Measurements from ENCODE around the gene ANKH.
"Not testable (repeated sequence)": the region's sequence is repeated elsewhere in the genome, so short reads cannot be mapped to it uniquely, and the experiment has no call there.

The ANKH gene

DNA sequence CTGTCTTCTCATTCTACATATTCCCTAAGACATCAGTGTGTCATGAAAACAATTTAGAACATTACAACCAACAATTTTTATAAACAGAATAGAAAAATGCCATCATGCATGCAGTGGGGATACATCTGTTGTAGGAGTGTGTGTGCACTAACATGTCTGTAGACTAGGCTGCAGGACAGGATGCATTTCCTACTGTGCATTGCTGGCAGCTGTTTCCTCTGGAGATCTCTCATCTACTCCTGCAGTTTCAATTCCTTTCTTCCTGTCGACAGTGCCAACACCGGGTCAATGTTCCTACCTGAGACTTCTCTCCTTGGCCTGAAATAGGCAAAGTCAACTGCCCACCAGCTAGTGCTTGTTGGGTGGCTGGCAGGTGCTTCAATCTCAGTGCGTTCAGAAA lies 69.8 kb downstream of the ANKH start:
- ATAC-seq, result no peak
- no peak for TF ChIP-seq TCF4 (CRISPR knock-in tag; IDR thresholded peaks at IDR 0.05; ENCODE audit: borderline replicate concordance)
- TF ChIP-seq ZFP30 (CRISPR knock-in tag; IDR thresholded peaks at IDR 0.05), result no peak
- no peak for TF ChIP-seq RARB (CRISPR knock-in tag; IDR thresholded peaks at IDR 0.05)
- TF ChIP-seq, protein P1, sequence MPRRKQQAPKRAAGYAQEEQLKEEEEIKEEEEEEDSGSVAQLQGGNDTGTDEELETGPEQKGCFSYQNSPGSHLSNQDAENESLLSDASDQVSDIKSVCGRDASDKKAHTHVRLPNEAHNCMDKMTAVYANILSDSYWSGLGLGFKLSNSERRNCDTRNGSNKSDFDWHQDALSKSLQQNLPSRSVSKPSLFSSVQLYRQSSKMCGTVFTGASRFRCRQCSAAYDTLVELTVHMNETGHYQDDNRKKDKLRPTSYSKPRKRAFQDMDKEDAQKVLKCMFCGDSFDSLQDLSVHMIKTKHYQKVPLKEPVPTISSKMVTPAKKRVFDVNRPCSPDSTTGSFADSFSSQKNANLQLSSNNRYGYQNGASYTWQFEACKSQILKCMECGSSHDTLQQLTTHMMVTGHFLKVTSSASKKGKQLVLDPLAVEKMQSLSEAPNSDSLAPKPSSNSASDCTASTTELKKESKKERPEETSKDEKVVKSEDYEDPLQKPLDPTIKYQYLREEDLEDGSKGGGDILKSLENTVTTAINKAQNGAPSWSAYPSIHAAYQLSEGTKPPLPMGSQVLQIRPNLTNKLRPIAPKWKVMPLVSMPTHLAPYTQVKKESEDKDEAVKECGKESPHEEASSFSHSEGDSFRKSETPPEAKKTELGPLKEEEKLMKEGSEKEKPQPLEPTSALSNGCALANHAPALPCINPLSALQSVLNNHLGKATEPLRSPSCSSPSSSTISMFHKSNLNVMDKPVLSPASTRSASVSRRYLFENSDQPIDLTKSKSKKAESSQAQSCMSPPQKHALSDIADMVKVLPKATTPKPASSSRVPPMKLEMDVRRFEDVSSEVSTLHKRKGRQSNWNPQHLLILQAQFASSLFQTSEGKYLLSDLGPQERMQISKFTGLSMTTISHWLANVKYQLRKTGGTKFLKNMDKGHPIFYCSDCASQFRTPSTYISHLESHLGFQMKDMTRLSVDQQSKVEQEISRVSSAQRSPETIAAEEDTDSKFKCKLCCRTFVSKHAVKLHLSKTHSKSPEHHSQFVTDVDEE (CRISPR knock-in tag; IDR thresholded peaks at IDR 0.05), result no peak
- no peak for TF ChIP-seq ZNF70 (CRISPR knock-in tag; IDR thresholded peaks at IDR 0.05)
- TF ChIP-seq ZNF565 (CRISPR knock-in tag; conservative IDR thresholded peaks at IDR 0.05; ENCODE audit: low read depth), result no peak
- TF ChIP-seq GLIS3 (CRISPR knock-in tag; IDR thresholded peaks at IDR 0.05), result no peak
- TF ChIP-seq PATZ1 (CRISPR knock-in tag; IDR thresholded peaks at IDR 0.05; ENCODE audit: borderline replicate concordance), result no peak
- no peak for TF ChIP-seq ZNF8 (CRISPR knock-in tag; IDR thresholded peaks at IDR 0.05)
- TF ChIP-seq BACH2 (CRISPR knock-in tag; IDR thresholded peaks at IDR 0.05; ENCODE audit: borderline replicate concordance), result no peak
- TF ChIP-seq TOX (CRISPR knock-in tag; IDR thresholded peaks at IDR 0.05; ENCODE audit: borderline replicate concordance), result no peak
- TF ChIP-seq OSR1 (CRISPR knock-in tag; IDR thresholded peaks at IDR 0.05), result no peak
- TF ChIP-seq ISL1 (CRISPR knock-in tag; IDR thresholded peaks at IDR 0.05), result no peak
- TF ChIP-seq, protein P2, sequence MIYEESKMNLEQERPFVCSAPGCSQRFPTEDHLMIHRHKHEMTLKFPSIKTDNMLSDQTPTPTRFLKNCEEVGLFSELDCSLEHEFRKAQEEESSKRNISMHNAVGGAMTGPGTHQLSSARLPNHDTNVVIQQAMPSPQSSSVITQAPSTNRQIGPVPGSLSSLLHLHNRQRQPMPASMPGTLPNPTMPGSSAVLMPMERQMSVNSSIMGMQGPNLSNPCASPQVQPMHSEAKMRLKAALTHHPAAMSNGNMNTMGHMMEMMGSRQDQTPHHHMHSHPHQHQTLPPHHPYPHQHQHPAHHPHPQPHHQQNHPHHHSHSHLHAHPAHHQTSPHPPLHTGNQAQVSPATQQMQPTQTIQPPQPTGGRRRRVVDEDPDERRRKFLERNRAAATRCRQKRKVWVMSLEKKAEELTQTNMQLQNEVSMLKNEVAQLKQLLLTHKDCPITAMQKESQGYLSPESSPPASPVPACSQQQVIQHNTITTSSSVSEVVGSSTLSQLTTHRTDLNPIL (CRISPR knock-in tag; IDR thresholded peaks at IDR 0.05; ENCODE audit: low read depth), result no peak

DNA sequence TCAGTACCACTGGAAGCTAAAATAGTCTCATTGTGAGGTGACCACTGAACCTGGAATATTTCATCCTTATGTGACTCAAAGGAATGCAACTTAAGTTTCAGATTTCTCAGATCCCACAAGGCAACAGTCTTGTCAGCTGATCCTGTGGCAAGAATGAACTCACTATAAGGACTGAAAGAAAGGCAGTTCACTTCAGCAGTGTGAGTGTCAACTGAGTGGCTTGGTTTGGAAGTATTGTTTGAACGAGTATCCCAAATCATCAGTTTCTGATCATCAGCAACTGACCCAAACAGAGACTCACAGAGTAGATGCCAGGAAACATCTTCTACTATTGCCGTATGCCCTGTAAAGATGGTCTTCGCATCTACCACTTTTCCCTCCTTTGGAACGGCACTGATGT lies 74.2 kb downstream of the ANKH start:
- ATAC-seq, result not testable (repeated sequence)

GRCh38 chr5:14794583-14795230 lies 76.9 kb downstream of the ANKH start:
- ATAC-seq, result no peak
- TF ChIP-seq CSDC2 (CRISPR knock-in tag; IDR thresholded peaks at IDR 0.05) (no peak), CSRNP3 (CRISPR knock-in tag; IDR thresholded peaks at IDR 0.05) (no peak), PPARA (CRISPR knock-in tag; IDR thresholded peaks at IDR 0.05; ENCODE audit: borderline replicate concordance) (no peak), SNAI2 (CRISPR knock-in tag; IDR thresholded peaks at IDR 0.05) (no peak), BACH2 (CRISPR knock-in tag; IDR thresholded peaks at IDR 0.05; ENCODE audit: borderline replicate concordance) (no peak), ZNF565 (CRISPR knock-in tag; conservative IDR thresholded peaks at IDR 0.05; ENCODE audit: low read depth) (no peak), OSR1 (CRISPR knock-in tag; IDR thresholded peaks at IDR 0.05) (no peak), ISL1 (CRISPR knock-in tag; IDR thresholded peaks at IDR 0.05) (no peak), GLIS3 (CRISPR knock-in tag; IDR thresholded peaks at IDR 0.05) (no peak), ZFP30 (CRISPR knock-in tag; IDR thresholded peaks at IDR 0.05) (no peak), ESRRG (CRISPR knock-in tag; IDR thresholded peaks at IDR 0.05) (no peak), TCF4 (CRISPR knock-in tag; IDR thresholded peaks at IDR 0.05; ENCODE audit: borderline replicate concordance) (no peak), ZNF70 (CRISPR knock-in tag; IDR thresholded peaks at IDR 0.05) (no peak), TOX (CRISPR knock-in tag; IDR thresholded peaks at IDR 0.05; ENCODE audit: borderline replicate concordance) (no peak), RARB (CRISPR knock-in tag; IDR thresholded peaks at IDR 0.05) (no peak), PATZ1 (CRISPR knock-in tag; IDR thresholded peaks at IDR 0.05; ENCODE audit: borderline replicate concordance) (no peak), ARNTL (CRISPR knock-in tag; IDR thresholded peaks at IDR 0.05; ENCODE audit: borderline replicate concordance, low read depth) (no peak), POU6F1 (CRISPR knock-in tag; IDR thresholded peaks at IDR 0.05; ENCODE audit: borderline replicate concordance, low read depth) (no peak), ZNF8 (CRISPR knock-in tag; IDR thresholded peaks at IDR 0.05) (no peak)
- TF ChIP-seq, protein P1 (CRISPR knock-in tag; IDR thresholded peaks at IDR 0.05), result no peak

Data from SK-N-SH treated with all-trans-retinoic acid at 6 μM for 48 hours (cell line).